CD14-positive monocyte (primary cell): ENCODE results near the gene LYL1. TPM values are rescaled to one million over a fixed set of nuclear protein-coding genes. Genes with fewer than 3 reads are reported as not detected.
A peak's percentile ranks its signal among the peaks of the same experiment; 100 is the strongest.

Experiments used
- DNase-seq, 3 donors: peaks; one replicate each; pipeline ENCODE4 v3.0.0-alpha.2; 2011 to 2022
- H2AFZ ChIP-seq: 2 replicates; pipeline ENCODE4 v1.6.0; 2012; ENCODE audit warnings: mild to moderate bottlenecking, low read depth, low read length, inconsistent platforms; ENCODE audit not compliant: insufficient read depth, poor library complexity, severe bottlenecking
- H3K27ac ChIP-seq, 2 donors: 1 replicate in 1 of 2; 2 replicates in 1 of 2; pipeline ENCODE4 v1.5.1; 2012 to 2013; ENCODE audit warnings: low read length in 2 of 2, control low read depth in 1 of 2, inconsistent platforms in 1 of 2, low read depth in 1 of 2, mild to moderate bottlenecking in 1 of 2
- H3K27me3 ChIP-seq, 2 donors: one replicate each; pipeline versions ENCODE4 v1.6.0 to v1.6.1; 2011 to 2013; ENCODE audit warnings: low read length in 2 of 2; ENCODE audit not compliant: control insufficient read depth in 2 of 2, insufficient read depth in 2 of 2
- H3K36me3 ChIP-seq, 2 donors: replicated peaks in 1 of 2; 1 replicate in 1 of 2; 2 replicates in 1 of 2; pipeline versions ENCODE4 v1.5.1 to v1.6.1; 2012 to 2013; ENCODE audit warnings: low read length in 2 of 2, control low read depth in 1 of 2, inconsistent platforms in 1 of 2, mild to moderate bottlenecking in 1 of 2; ENCODE audit not compliant: insufficient read depth in 2 of 2, control insufficient read depth in 1 of 2
- H3K4me1 ChIP-seq, 2 donors: 1 replicate in 1 of 2; 2 replicates in 1 of 2; pipeline versions ENCODE4 v1.5.1 to v1.6.1; 2012 to 2013; ENCODE audit warnings: low read length in 2 of 2, control low read depth in 1 of 2, inconsistent platforms in 1 of 2, mild to moderate bottlenecking in 1 of 2, moderate library complexity in 1 of 2; ENCODE audit not compliant: insufficient read depth in 2 of 2, control insufficient read depth in 1 of 2
- H3K4me2 ChIP-seq: replicated peaks from 2 replicates; pipeline ENCODE3; 2012; ENCODE audit warnings: low read length, moderate library complexity, mild to moderate bottlenecking; ENCODE audit not compliant: poor library complexity, severe bottlenecking; ENCODE audit errors: extremely low read depth
- H3K4me3 ChIP-seq, 3 experiments: fragments of 200-600 bp in 1 of 3; sonication (generic) in 1 of 3; replicated peaks in 1 of 3; 1 replicate in 2 of 3; 2 replicates in 1 of 3; pipeline ENCODE4 v1.5.1; 2011 to 2013; ENCODE audit warnings: low read length in 3 of 3, mild to moderate bottlenecking in 3 of 3, control low read depth in 2 of 3, low read depth in 2 of 3, inconsistent platforms in 1 of 3, moderate library complexity in 1 of 3
- H3K79me2 ChIP-seq: 2 replicates; pipeline ENCODE4 v1.6.0; 2012; ENCODE audit warnings: mild to moderate bottlenecking, control low read depth, inconsistent platforms, low read length, moderate library complexity; ENCODE audit not compliant: insufficient read depth
- H3K9ac ChIP-seq: 2 replicates; pipeline ENCODE4 v1.6.0; 2017; ENCODE audit warnings: low read length, mild to moderate bottlenecking; ENCODE audit not compliant: insufficient read depth, poor library complexity, severe bottlenecking
- H3K9me3 ChIP-seq, 2 donors: replicated peaks in 1 of 2; 1 replicate in 1 of 2; 2 replicates in 1 of 2; pipeline versions ENCODE4 v1.5.1 to v1.6.1; 2012 to 2013; ENCODE audit warnings: low read length in 2 of 2, control low read depth in 1 of 2; ENCODE audit not compliant: control insufficient read depth in 1 of 2, insufficient read depth in 1 of 2
- H4K20me1 ChIP-seq: 2 replicates; pipeline ENCODE4 v1.6.0; 2012; ENCODE audit warnings: mild to moderate bottlenecking, low read length, control low read depth, moderate library complexity; ENCODE audit not compliant: insufficient read depth
- H3K27ac Mint-ChIP-seq, 7 donors: one replicate each; pipeline ENCODE4 v1.8.0; 2020; ENCODE audit warnings: mild to moderate bottlenecking in 7 of 7, mixed read lengths in 7 of 7, moderate library complexity in 6 of 7, inconsistent platforms in 2 of 7
- H3K27me3 Mint-ChIP-seq, 3 donors: one replicate each; pipeline ENCODE4 v1.8.0; 2021 to 2022; ENCODE audit warnings: low read depth in 3 of 3, mild to moderate bottlenecking in 3 of 3, mixed read lengths in 3 of 3, moderate library complexity in 3 of 3, inconsistent platforms in 1 of 3
- H3K36me3 Mint-ChIP-seq, 2 donors: one replicate each; pipeline ENCODE4 v1.8.0; 2020; ENCODE audit warnings: mixed read lengths in 2 of 2, inconsistent platforms in 1 of 2, mild to moderate bottlenecking in 1 of 2
- H3K4me1 Mint-ChIP-seq: one replicate; pipeline ENCODE4 v1.8.0; 2020; ENCODE audit warnings: mild to moderate bottlenecking, mixed read lengths
- H3K4me3 Mint-ChIP-seq, 2 donors: one replicate each; pipeline ENCODE4 v1.8.0; 2020; ENCODE audit warnings: mild to moderate bottlenecking in 2 of 2, mixed read lengths in 2 of 2, moderate library complexity in 1 of 2
- H3K9me3 Mint-ChIP-seq, 7 donors: one replicate each; pipeline ENCODE4 v1.8.0; 2020 to 2022; ENCODE audit warnings: mixed read lengths in 7 of 7, mild to moderate bottlenecking in 6 of 7, moderate library complexity in 6 of 7, inconsistent platforms in 2 of 7
- CTCF ChIP-seq: fragments of 200-600 bp; IDR thresholded peaks from one replicate; pipeline ENCODE4 v1.8.0; 2022; ENCODE audit warnings: antibody characterized with exemption, mild to moderate bottlenecking
- WGBS: methylation state at CpG from one replicate; pipeline ENCODE4 v1.1.5; 2013; ENCODE audit warnings: missing lambda C conversion rate; ENCODE audit not compliant: insufficient coverage; 5-methylcytosine and 5-hydroxymethylcytosine counted together
- intact Hi-C, 2 donors: fragments of 100-400 bp; cut with micrococcal nuclease; formaldehyde crosslinking; loops; one replicate each; pipeline versions ENCODE4 v1.15.0 to v1.15.1; 2023
- polyA plus RNA-seq, 3 donors: library from polyadenylated mRNA; depleted of rRNA in 1 of 3; unstranded in 2 of 3; stranded (reverse) in 1 of 3; fragments of 300-500 nt in 2 of 3; fragments of >200 nt in 1 of 3; fragmentation: Illumina TruSeq in 2 of 3; gene quantifications; 1 replicate in 2 of 3; 2 replicates in 1 of 3; pipeline ENCODE4 v1.2.3, GENCODE V29; 2012 to 2021

LYL1 gene
- polyA plus RNA-seq, 3 donors: 35.7 to 51.1 (median 37.1) TPM

- Mint-ChIP-seq H3K36me3 (no peaks in the 10 kb centered on the region), H3K4me3 (no peak overlapping the region), H3K27ac (peak overlapping the region in 1 of 7 donors; percentile 67), H3K4me1 (peaks cover 14% of the 10 kb centered on the region), H3K9me3 (peaks cover 0 to 4% (median 0%) of the 10 kb centered on the region in 7 donors), H3K27me3 (peaks cover 13 to 25% (median 25%) of the 10 kb centered on the region in 3 donors)
- no peaks in the 10 kb centered on the region for H3K36me3 ChIP-seq
- 100% methylated on average over 2 of the region's 12 CpGs for WGBS
- intact Hi-C loops: no loop called here
- H3K9me3 ChIP-seq: no peaks in the 10 kb centered on the region
- H3K4me2 ChIP-seq: no peak overlapping the region
- DNase-seq: no peak
- peaks cover 0 to 12% of the 10 kb centered on the region in 2 donors for H3K27me3 ChIP-seq
- H3K27ac ChIP-seq: no peak overlapping the region
- H2AFZ ChIP-seq: no peak overlapping the region
- H3K4me1 ChIP-seq: peaks cover 13 to 16% of the 10 kb centered on the region in 2 donors
- no peak overlapping the region for H3K4me3 ChIP-seq
- H3K9ac ChIP-seq: no peak overlapping the region
- no peak for TF ChIP-seq CTCF
- H3K79me2 ChIP-seq: no peaks in the 10 kb centered on the region
- H4K20me1 ChIP-seq: no peaks in the 10 kb centered on the region
Measured at GRCh38 chr19:13058951-13059660, 43.6 kb downstream of the LYL1 start.

- intact Hi-C loops: no loop called here
- TF ChIP-seq CTCF: no peak
- H3K9me3 Mint-ChIP-seq: peaks cover 0 to 4% (median 0%) of the 10 kb centered on the region in 7 donors
- H3K79me2 ChIP-seq: no peaks in the 10 kb centered on the region
- no peaks in the 10 kb centered on the region for H3K36me3 Mint-ChIP-seq
- H3K27ac Mint-ChIP-seq: no peak overlapping the region
- H3K4me3 Mint-ChIP-seq: no peak overlapping the region
- H3K27me3 Mint-ChIP-seq: peaks cover 18 to 28% (median 26%) of the 10 kb centered on the region in 3 donors
- H2AFZ ChIP-seq: no peak overlapping the region
- H3K9me3 ChIP-seq: no peaks in the 10 kb centered on the region
- no peak overlapping the region for H3K4me3 ChIP-seq
- no peak overlapping the region for H3K27ac ChIP-seq
- no peak for DNase-seq
- H3K27me3 ChIP-seq: peaks cover 0 to 12% of the 10 kb centered on the region in 2 donors
- H4K20me1 ChIP-seq: no peaks in the 10 kb centered on the region
- no peak overlapping the region for H3K4me2 ChIP-seq
- H3K36me3 ChIP-seq: no peaks in the 10 kb centered on the region
- peaks cover 14% of the 10 kb centered on the region for H3K4me1 Mint-ChIP-seq
- no peak overlapping the region for H3K9ac ChIP-seq
- 100% methylated on average over 1 of the region's 2 CpGs for WGBS
- H3K4me1 ChIP-seq: peaks cover 13 to 16% of the 10 kb centered on the region in 2 donors
Measured at GRCh38 chr19:13057744-13058143, 44.9 kb downstream of the LYL1 start.
